Epidermal melanocyte (primary cell): ENCODE measurements around the gene SPOCK1.

Source experiments
- DNase-seq: peaks from one replicate; pipeline ENCODE4 v3.0.0; 2011; ENCODE audit warnings: low spot score; ENCODE audit not compliant: insufficient read length

The SPOCK1 gene

GRCh38 chr5:137228816-137229215 lies 270.3 kb downstream of the SPOCK1 start:
- no peak for DNase-seq

GRCh38 chr5:137226081-137226480 lies 273.0 kb downstream of the SPOCK1 start:
- no peak for DNase-seq

GRCh38 chr5:137223324-137224295 lies 275.5 kb downstream of the SPOCK1 start:
- DNase-seq: no peak

- DNase-seq: no peak
Observed at GRCh38 chr5:137221943-137222342, 277.2 kb downstream of the SPOCK1 start.

GRCh38 chr5:137220523-137220927 lies 278.6 kb downstream of the SPOCK1 start:
- DNase-seq: no peak

GRCh38 chr5:137218896-137219295 lies 280.2 kb downstream of the SPOCK1 start:
- no peak for DNase-seq

- no peak for DNase-seq
Observed at GRCh38 chr5:137218471-137218870, 280.7 kb downstream of the SPOCK1 start.

- DNase-seq: no peak
Observed at GRCh38 chr5:137217599-137218200, 281.4 kb downstream of the SPOCK1 start.

GRCh38 chr5:137216976-137217598 lies 282.0 kb downstream of the SPOCK1 start:
- DNase-seq: no peak

- DNase-seq: no peak
Observed at GRCh38 chr5:137215780-137216179, 283.3 kb downstream of the SPOCK1 start.

- no peak for DNase-seq
Observed at GRCh38 chr5:137215261-137215660, 283.9 kb downstream of the SPOCK1 start.

GRCh38 chr5:137214446-137215189 lies 284.5 kb downstream of the SPOCK1 start:
- no peak for DNase-seq

- no peak for DNase-seq
Observed at GRCh38 chr5:137212471-137212870, 286.7 kb downstream of the SPOCK1 start.

- DNase-seq: no peak
Observed at GRCh38 chr5:137209232-137209809, 289.8 kb downstream of the SPOCK1 start.

GRCh38 chr5:137207023-137207760 lies 291.9 kb downstream of the SPOCK1 start:
- no peak for DNase-seq

GRCh38 chr5:137206030-137206715 lies 293.0 kb downstream of the SPOCK1 start:
- DNase-seq: no peak

GRCh38 chr5:137205231-137206027 lies 293.7 kb downstream of the SPOCK1 start:
- no peak for DNase-seq

- DNase-seq: no peak
Observed at GRCh38 chr5:137203011-137203632, 296.0 kb downstream of the SPOCK1 start.

GRCh38 chr5:137201876-137202275 lies 297.2 kb downstream of the SPOCK1 start:
- no peak for DNase-seq
